Ovary (tissue), 9 donors: ENCODE measurements around the gene TENT4A. TPM values are rescaled to one million over a fixed set of nuclear protein-coding genes. Genes with fewer than 3 reads are reported as not detected.

ENCODE experiments used
- DNase-seq, 5 donors: peaks; one replicate each; pipeline ENCODE4 v3.0.0-alpha.2; 2019 to 2020
- H3K27ac ChIP-seq, 2 donors: fragments of 200-600 bp; one replicate each; pipeline versions ENCODE4 v1.5.1 to v1.8.0; 2019 to 2022
- H3K27me3 ChIP-seq: fragments of 200-600 bp; one replicate; pipeline ENCODE4 v1.8.0; 2022
- H3K36me3 ChIP-seq: fragments of 200-600 bp; sonication (generic); one replicate; pipeline ENCODE4 v1.5.1; 2019
- H3K4me1 ChIP-seq: one replicate; pipeline ENCODE4 v1.8.1; 2013; ENCODE audit warnings: mild to moderate bottlenecking, moderate library complexity; ENCODE audit not compliant: insufficient read depth
- H3K4me3 ChIP-seq: fragments of 200-600 bp; sonication (generic); one replicate; pipeline ENCODE4 v1.5.1; 2017
- H3K9me3 ChIP-seq, 2 donors: fragments of 200-600 bp in 1 of 2; sonication (generic) in 1 of 2; one replicate each; pipeline versions ENCODE4 v1.5.1 to v1.8.1; 2013 to 2019; ENCODE audit warnings: mild to moderate bottlenecking in 1 of 2, moderate library complexity in 1 of 2
- EP300 ChIP-seq: sonication (generic); formaldehyde crosslinking; IDR thresholded peaks from one replicate; pipeline ENCODE4 v1.6.1; 2017; ENCODE audit warnings: antibody characterized with exemption
- POLR2A ChIP-seq: fragments of 450-650 bp; IDR thresholded peaks from one replicate; pipeline ENCODE4 v1.6.1; 2017; ENCODE audit warnings: antibody characterized with exemption, mild to moderate bottlenecking, moderate library complexity
- WGBS, 3 donors: extraction: QIAGEN DNeasy Blood & Tissue Kit in 1 of 3; methylation state at CpG; one replicate each; pipeline versions ENCODE4 v1.1.5 to v1.1.7; 2013 to 2017; 5-methylcytosine and 5-hydroxymethylcytosine counted together
- intact Hi-C, 4 donors: fragments of 100-400 bp; cut with DNase I; formaldehyde crosslinking; loops; one replicate each; pipeline versions ENCODE4 v1.11.0 to v1.15.1; 2022 to 2023
- polyA plus RNA-seq, 2 donors: library from polyadenylated mRNA; stranded (reverse); fragments of 200-250 nt in 1 of 2; fragments of 350-450 nt in 1 of 2; fragmentation: Illumina TruSeq in 1 of 2; extraction: RNeasy Lipid Tissue Mini Kit (QIAGEN cat#74804) in 1 of 2; gene quantifications; one replicate each; pipeline ENCODE4 v1.2.3, GENCODE V29; 2013 to 2014
- total RNA-seq, 7 donors: library from RNA; depleted of rRNA in 2 of 7; stranded (reverse); fragments of >200 nt in 2 of 7; fragmentation: NEBNext Ultra II Directional in 3 of 7; extraction: Animal tissue kit (Norgen Biotek cat#: 25700) in 3 of 7; gene quantifications; one replicate each; pipeline versions ENCODE4 v1.1.0 to v1.2.4, GENCODE V29; 2016 to 2023
- TF ChIP-seq, protein P1 (sequence below), 3 donors: fragments of 450-650 bp in 2 of 3; fragments of 200-600 bp in 1 of 3; IDR thresholded peaks; one replicate each; pipeline versions ENCODE4 v1.5.1 to v1.8.0; 2016 to 2022; ENCODE audit warnings: antibody characterized with exemption in 3 of 3, mild to moderate bottlenecking in 1 of 3
- donor health status: DM: no; HTN: no; CAD: no; lungs with moderate emphysema.
- donor health status: DM: no; HTN: no; CAD: no.
- donor health status: Bipolar disorder and iron deficiency.
- donor health status: DM: yes; HTN: yes; CAD: no.
- donor health status: DM: no; HTN: no; CAD: no.
- donor health status: DM: yes; HTN: yes; CAD: no.

The TENT4A gene
- total and polyA plus RNA-seq, 9 donors, result 12.4 to 29.6 (median 22.9) TPM

DNA sequence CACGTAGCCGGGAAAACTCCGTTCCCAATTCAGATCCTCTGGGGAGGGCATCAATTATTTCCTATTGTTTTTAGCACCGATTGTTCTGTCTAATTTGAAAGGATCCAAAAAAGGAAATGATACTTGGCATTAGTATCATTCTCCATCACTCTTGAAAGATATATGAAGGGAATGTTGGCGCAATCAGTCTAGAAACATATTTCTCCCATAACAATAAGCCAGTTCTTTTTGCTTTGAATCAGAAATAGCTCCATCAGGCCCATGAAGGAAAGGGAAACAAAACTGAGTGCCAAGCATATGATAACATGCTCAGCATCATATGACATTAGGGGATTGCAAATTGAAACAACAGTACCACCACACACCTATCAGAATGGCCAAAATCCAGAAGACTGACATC is 40.2 kb upstream of the TENT4A start:
- intact Hi-C loops, result no loop called here
- no peaks in the 10 kb centered on the region for H3K4me1 ChIP-seq
- H3K27me3 ChIP-seq, result no peaks in the 10 kb centered on the region
- H3K27ac ChIP-seq, result no peak overlapping the region
- H3K36me3 ChIP-seq, result no peaks in the 10 kb centered on the region
- 73 to 96% (median 90%) methylated on average over 5 of the region's 5 CpGs for WGBS, 3 donors
- no peaks in the 10 kb centered on the region for H3K9me3 ChIP-seq
- H3K4me3 ChIP-seq, result no peak overlapping the region
- TF ChIP-seq POLR2A, result no peak
- no peak for TF ChIP-seq EP300
- TF ChIP-seq, protein P1, sequence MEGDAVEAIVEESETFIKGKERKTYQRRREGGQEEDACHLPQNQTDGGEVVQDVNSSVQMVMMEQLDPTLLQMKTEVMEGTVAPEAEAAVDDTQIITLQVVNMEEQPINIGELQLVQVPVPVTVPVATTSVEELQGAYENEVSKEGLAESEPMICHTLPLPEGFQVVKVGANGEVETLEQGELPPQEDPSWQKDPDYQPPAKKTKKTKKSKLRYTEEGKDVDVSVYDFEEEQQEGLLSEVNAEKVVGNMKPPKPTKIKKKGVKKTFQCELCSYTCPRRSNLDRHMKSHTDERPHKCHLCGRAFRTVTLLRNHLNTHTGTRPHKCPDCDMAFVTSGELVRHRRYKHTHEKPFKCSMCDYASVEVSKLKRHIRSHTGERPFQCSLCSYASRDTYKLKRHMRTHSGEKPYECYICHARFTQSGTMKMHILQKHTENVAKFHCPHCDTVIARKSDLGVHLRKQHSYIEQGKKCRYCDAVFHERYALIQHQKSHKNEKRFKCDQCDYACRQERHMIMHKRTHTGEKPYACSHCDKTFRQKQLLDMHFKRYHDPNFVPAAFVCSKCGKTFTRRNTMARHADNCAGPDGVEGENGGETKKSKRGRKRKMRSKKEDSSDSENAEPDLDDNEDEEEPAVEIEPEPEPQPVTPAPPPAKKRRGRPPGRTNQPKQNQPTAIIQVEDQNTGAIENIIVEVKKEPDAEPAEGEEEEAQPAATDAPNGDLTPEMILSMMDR (IDR thresholded peaks at IDR 0.05), result no peak
- no peak for DNase-seq

DNA sequence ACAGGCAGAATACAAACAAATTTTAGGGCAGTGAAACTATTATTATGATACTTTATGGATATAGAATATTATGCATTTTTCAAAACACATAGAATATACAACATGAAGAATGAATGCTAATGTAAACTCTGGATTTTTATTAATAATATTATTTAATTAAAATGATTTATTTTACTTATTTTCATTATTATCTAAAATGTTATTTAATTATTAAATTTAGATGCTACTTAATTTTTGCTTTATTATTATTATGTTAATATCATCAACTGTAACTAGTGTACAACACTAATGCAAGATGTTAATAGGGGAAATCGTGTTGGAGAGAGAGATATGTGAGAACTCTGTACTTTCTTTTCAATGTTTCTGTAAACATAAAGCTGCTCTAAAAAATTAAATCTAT is 39.3 kb upstream of the TENT4A start:
- no peaks in the 10 kb centered on the region for H3K4me1 ChIP-seq
- no peak overlapping the region for H3K4me3 ChIP-seq
- DNase-seq, result no peak
- no peak overlapping the region for H3K27ac ChIP-seq
- no peaks in the 10 kb centered on the region for H3K9me3 ChIP-seq
- H3K27me3 ChIP-seq, result no peaks in the 10 kb centered on the region
- no peak for TF ChIP-seq POLR2A
- TF ChIP-seq EP300, result no peak
- TF ChIP-seq, protein P1 (IDR thresholded peaks at IDR 0.05), result no peak
- WGBS, 3 donors, result 87 to 96% (median 90%) methylated on average over 1 of the region's 1 CpG
- H3K36me3 ChIP-seq, result no peaks in the 10 kb centered on the region
- intact Hi-C loops, result no loop called here

DNA sequence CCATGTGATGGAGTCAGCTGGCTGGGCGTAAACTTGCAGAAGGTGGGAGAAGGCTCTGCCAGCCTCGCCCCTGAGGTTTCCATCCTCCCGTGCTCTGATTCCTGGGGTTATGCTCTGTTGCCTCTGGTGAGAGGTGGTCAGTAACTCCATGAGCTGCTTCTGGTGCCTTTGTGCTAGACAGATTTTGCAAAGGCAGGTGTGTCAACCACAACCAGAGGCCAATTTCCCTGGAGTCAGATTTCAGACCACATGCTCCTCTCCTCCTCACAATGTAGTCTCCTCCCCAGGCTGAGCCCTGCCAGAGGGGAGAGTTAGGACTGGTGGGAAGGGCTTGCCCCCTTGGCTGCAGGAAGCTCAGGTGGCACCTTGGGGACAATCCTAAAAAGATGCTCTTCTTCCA is 38.8 kb upstream of the TENT4A start:
- no peak for TF ChIP-seq EP300
- no peak for TF ChIP-seq POLR2A
- TF ChIP-seq, protein P1 (IDR thresholded peaks at IDR 0.05), result no peak
- no peak overlapping the region for H3K4me3 ChIP-seq
- no peaks in the 10 kb centered on the region for H3K9me3 ChIP-seq
- intact Hi-C loops, result no loop called here
- H3K27me3 ChIP-seq, result no peaks in the 10 kb centered on the region
- H3K27ac ChIP-seq, result no peak overlapping the region
- DNase-seq, result no peak
- no peaks in the 10 kb centered on the region for H3K36me3 ChIP-seq
- no peaks in the 10 kb centered on the region for H3K4me1 ChIP-seq
- 92 to 95% (median 95%) methylated on average over 3 of the region's 3 CpGs for WGBS, 3 donors

DNA sequence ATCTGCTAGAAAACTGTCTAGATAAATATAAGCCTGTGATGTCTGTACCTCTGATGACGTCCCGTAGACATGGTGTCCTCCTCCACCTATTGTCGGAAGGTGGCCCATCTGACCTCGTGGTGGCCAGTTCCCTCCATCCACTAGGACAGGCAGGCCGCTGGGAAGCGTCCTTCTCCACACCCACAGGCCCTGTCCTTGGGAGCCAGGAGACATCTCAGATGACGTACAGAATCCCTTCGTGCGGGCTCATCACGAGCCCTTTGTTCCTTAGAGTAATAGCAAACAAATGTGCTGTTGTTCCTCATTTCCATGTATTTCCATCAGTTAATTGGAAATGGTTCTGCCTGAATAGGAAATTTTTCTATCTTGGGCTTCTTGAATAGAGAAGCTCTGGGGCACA is 38.3 kb upstream of the TENT4A start:
- H3K4me3 ChIP-seq, result no peak overlapping the region
- no peak for DNase-seq
- H3K27me3 ChIP-seq, result no peaks in the 10 kb centered on the region
- TF ChIP-seq, protein P1 (IDR thresholded peaks at IDR 0.05), result no peak
- no peak for TF ChIP-seq EP300
- TF ChIP-seq POLR2A, result no peak
- 93 to 95% (median 94%) methylated on average over 10 of the region's 10 CpGs for WGBS, 3 donors
- no peaks in the 10 kb centered on the region for H3K9me3 ChIP-seq
- H3K4me1 ChIP-seq, result no peaks in the 10 kb centered on the region
- H3K36me3 ChIP-seq, result no peaks in the 10 kb centered on the region
- intact Hi-C loops, result no loop called here
- H3K27ac ChIP-seq, result no peak overlapping the region
